NCI-H345 treated with DMSO at 0.1 percent for 48 hours (cell line): ENCODE data around the gene MAP2K4.
A peak's percentile ranks its signal among the peaks of the same experiment; 100 is the strongest.
"Not testable (repeated sequence)": the region's sequence is repeated elsewhere in the genome, so short reads cannot be mapped to it uniquely, and the experiment has no call there.

ENCODE experiments used
- DNase-seq: peaks from one replicate; lab custom pipeline; 2025; ENCODE audit not compliant: unreplicated experiment; lab: John Stamatoyannopoulos, UW

Gene MAP2K4

DNA sequence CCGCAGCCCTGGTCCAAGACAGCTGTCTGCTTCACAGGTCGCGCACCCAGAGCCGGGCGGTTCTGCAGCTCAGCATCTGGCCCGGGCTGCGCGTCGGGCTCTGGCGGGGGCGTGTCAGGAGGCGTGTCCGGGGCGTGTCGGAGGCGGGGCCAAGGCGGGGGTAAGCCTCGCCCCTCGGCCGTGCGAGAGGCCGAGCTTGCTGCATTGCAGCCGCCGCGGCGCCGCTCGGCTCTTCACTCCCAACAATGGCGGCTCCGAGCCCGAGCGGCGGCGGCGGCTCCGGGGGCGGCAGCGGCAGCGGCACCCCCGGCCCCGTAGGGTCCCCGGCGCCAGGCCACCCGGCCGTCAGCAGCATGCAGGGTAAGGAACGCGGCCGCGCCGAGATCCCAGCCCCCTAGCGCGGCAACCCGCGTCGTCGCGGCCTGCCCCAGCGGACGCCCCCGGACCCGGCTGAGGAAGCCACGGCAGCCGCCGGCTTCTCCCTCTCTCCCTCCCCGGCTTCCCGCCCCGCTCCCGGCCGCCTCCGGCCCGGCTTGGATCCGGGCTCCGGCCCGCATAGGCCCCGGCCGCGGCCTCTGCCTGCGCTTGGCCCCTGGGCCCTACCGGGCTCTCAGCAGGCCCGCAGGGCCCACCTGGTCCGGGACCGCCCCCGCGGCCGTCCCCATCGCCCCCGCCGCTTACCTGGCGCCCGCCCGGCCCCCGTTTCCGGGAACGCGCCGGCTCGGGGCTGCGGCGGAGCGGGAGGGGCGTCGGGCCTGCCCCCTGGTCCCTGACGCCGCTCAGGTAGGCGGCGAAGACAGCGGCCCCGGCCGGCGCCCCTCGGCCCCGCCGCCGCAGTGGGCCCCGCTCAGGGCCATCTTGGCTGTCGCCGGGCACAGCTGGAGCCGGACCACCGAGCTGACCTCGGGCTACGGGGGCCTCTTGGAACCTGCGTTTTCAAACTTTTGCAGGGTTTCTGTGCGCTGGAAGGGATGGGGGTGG is at the start of gene MAP2K4:
Gene MAP2K4, plus strand, starts transcription at position 236 of the 981 bp plus-strand sequence. Its CDS starts 10 bp downstream, at position 246.
- peak; percentile 48 for DNase-seq

DNA sequence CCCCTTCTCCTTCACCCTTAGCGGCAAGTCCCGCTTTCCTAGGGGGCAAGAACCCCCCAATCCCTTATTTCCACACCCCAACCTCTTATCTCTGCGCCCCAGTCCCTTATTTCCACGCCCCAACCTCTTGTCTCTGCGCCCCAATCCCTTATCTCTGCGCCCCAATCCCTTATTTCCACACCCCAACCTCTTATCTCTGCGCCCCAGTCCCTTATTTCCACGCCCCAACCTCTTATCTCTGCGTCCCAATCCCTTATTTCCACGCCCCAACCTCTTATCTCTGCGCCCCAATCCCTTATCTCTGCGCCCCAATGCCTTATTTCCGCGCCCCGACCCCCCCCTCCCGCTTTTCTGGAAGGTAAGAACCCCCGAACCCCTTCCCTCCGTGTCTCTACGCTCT is 47.9 kb upstream of the MAP2K4 start:
- DNase-seq = not testable (repeated sequence)

DNA sequence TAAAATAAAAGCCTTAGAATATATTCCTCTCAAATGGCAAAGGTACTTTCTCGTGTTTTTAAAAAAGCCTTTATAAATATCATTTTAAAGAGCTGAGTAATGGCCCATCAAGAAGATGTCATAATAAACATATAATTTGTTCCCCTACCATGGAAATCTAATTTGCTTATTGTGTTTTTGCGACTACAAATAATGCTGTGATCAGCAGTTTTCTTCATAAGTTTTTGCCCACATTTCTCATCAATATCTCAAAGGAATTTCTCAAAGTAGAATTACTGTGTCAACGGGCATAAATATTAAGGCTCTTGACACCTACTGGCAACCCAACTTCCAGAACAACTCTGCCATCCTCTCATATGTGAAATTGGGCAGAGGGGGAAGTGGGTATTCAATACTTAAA is 40.9 kb upstream of the MAP2K4 start:
- no peak for DNase-seq

DNA sequence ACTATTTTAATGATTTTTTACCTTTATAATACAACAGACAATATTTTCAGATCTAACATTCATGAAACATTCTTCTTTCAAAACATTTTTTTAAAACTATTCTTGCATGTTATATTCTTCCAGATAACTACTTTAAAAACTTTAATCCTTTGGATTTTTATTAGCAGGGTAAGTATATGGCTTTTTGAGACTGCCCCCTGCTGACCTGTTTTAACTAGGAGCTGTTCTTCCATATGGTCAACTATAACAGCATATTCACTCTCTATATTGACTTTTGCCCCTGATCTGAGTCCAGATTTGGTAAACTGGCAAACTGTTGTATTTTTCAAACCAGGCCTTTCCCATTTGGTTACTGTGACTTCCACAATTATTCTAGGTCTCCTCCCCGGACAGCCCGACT is 39.9 kb upstream of the MAP2K4 start:
- no peak for DNase-seq

DNA sequence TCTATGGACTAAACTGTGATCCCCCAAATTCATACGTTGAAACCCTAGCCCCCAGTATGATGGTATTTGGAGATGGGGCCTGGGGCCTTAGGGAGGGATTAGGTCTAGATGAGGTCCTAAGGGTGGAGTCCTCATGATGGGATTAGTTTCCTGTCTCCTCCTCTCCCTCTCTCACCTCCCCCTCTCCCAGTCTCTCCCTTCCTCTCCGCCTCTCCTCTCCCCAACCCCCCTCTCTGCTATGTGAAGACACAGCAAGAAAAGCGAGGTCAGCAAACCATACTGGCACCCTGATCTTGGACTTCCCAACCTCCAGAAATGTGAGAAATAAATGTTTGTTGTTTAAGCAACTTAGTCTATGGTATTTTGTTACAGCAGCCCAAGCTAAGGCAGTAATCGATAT is 38.8 kb upstream of the MAP2K4 start:
- no peak for DNase-seq

DNA sequence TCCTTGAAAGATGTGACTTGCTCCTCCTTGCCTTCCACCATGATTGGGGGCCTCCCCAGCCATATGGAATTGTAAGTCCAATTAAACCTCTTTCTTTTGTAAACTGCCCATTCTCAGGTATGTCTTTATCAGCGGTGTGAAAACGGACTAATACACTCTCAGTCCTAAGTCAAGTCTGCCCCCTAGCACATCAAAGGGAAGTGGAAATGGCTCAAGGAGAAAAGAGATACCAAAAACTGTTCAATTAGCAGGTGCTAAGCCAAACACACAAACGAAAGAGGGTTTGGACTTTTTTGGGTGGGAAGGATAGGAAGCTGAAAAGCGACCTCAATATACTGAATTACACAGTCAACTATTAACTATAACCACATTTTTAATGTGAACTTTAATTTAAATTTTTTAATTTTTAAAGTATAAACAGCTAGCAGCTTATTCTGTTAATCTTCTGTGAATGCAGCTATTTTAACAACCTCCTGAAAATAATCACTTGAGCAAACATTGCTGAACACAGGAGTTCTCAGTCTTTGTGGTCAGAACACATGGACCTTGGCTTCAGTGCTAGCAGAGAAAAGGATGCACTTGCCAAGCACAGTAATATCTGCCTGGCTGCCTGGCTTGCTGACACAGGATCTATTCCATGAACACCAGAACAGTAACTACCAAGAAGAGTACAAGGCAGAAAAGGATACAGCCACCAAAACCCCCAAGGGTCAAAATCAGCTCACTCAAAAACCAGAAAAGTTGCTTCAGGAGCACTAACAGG is 34.3 kb upstream of the MAP2K4 start:
- DNase-seq = no peak

DNA sequence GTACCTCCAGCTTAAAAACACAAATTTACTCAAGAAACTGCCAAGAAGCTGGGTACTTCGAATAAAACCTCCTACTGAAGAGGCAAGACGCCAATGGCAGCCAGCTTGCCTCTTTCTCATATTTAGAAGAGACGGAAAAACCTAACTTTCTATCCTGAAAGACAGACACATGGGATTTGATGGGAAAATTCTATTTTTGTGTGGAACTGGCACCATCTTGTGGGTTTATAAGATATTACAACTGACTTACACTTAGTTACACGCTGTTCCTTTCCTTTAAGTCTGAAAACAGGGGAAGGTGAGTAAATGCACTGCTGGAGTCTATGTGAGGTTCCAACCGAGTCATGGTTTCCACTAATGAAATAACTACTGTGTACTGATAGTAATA is 33.7 kb upstream of the MAP2K4 start:
- DNase-seq = no peak

DNA sequence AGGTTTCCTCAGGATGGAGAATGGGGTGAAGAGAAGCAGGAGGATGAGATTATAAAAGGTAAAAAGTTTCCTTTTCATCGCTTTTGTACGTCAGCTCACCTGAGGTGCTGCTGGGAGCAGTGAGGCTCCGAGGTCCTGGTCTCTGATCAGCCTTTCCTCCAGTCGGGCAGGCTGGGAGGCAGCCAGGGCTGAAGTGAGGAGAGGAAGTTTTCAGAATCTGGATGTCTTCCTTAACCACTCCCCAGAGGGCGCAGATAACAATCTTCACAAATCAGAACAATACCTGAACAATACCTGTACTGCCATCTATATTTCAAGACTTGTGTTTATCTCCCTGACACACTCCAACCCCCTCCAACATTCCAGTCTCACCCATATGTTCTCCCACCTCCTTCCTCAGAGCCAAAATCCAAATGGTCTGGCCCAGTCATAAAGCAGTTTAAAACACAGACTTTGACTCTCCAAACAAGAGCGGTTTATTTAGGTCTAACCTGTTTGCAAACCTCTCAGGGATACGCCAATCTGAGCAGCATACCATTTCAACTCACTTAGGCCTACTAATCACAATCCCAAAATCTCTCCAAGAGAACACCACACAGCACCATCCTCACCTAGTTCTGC is 30.2 kb upstream of the MAP2K4 start:
- no peak for DNase-seq

DNA sequence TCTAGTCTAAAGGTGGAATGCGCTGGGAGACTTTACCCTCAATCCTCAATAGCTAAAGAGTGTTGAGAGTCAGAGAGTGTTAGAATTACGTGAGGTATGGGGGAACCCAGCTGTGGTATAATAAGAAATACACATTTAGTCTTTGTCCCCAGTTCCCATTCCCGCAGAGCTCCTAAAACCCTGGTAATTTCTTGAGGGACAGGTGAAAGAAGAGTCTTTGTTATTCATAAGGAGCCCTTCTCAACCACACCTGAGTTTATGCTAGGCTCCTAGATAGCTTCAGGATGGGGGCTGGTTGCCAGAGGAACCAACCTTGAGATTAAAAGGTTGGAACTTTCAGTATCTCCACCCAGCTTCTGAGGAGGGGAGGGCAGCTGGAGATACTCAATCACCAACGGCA is 29.2 kb upstream of the MAP2K4 start:
- DNase-seq = no peak

DNA sequence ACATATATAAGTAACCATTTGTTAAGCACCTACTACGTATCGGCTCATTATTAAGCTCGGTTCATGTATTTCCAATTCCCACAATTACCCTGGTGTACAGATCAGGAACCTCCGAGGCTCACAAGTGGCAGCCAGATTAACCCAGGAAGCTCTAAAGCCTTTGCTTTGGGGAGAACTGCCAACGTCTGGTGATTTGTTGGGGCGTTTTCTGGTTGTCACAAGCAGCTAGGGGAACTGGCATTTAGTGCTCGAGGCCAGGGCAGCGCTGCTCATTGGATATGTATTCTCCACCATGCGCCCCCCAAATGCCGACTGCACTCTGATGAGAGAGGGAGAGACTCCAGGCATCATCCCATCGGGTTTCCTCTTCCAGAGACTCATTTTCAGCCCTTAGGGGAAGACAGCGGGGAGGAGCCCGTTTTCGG is 23.9 kb upstream of the MAP2K4 start:
- DNase-seq = no peak

DNA sequence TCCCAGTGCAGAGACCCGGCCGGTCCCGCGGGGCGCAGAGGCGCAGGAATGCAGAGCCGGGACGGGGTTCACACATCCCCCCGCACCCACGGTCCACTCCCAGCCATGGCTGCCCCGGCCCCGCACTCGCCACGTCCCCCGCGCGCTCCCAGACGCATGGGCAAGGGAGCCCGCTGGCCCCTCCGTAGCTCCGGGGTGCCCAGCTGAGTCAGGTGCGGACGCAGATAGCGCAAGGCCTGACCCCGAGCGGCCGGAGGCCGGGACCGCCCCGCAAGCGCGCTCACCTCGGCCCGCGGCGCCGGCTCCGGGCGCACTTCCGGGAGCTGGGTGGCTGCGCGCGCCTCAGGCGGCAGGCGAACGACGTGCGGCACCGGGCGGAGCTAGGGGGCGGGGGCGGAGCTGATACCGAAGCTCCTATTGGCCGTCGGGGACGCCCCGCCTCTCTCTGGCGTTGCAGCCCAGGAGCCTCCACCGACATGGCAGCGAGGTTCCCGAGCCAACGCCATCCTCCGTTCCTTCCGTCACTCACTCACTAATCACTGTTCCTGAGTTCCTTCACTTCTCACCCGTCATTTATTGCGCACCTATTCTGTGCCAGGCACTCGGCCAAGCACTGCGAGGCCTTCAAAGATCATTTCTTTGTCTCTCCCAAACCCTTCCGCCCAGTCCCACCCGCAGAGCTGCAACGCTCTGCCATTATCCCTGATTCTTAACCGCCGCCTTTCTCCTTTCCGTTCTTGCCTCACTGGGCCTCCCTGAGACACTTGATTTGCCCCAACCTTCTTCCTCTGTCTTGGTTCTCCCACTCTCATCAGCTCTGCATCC is 23.3 kb upstream of the MAP2K4 start, which contains the start of gene ZNF18:
Gene ZNF18, minus strand, starts transcription at position 329 of the 825 bp plus-strand sequence. CDS start 4,646 bp downstream, outside the sequence.
- DNase-seq = peak; percentile 84

DNA sequence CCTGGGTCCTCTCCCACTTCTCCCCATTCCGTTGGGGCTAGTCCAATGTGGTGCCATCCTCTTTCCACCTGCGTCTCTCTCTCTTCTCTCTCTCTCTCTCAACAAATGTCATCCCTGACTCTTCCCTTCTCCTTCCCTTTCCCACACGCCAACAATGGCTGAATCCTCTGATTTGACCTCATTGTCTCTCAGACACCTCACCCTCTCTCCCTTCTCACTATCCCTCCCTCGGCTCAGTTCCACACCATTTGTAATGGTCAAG is 22.8 kb upstream of the MAP2K4 start:
- DNase-seq = no peak

DNA sequence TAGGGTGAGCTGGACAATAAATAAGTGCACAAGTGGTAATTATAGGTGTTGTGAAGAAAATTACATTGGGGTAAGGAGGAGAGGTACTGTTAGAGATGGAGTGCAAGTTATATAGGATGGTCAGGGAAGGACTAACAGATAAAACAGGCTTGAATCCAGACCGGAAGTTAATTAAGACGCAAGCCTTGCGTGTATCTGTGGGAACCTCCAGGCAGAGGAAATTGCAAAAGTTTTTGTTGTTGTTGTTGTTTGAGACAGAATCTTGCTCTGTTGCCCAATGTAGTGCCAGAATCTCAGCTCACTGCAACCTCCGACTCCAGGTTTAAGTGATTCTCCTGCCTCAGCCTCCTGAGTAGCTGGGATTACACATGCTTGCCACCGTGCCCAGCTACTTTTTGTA is 21.0 kb upstream of the MAP2K4 start:
- no peak for DNase-seq

DNA sequence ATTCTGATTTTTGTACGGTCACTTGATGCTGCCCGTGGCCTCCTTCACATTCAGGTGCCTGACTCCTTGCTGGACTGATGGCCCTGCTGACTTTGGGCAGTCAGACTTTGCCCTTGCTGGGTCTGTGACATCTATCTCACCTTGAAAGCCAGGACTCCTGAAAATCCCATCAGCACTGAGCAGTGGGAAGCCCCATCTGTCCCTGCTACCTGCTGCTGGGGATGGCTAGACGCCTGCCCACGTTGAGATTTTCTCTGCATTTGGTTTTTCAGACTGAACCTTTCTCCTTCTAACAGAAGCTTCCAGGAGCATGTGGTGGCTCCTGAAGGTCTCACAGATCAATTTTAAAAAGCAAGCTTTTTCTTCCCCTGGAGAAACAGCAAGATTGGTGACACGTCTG is 13.2 kb upstream of the MAP2K4 start:
- DNase-seq = no peak

DNA sequence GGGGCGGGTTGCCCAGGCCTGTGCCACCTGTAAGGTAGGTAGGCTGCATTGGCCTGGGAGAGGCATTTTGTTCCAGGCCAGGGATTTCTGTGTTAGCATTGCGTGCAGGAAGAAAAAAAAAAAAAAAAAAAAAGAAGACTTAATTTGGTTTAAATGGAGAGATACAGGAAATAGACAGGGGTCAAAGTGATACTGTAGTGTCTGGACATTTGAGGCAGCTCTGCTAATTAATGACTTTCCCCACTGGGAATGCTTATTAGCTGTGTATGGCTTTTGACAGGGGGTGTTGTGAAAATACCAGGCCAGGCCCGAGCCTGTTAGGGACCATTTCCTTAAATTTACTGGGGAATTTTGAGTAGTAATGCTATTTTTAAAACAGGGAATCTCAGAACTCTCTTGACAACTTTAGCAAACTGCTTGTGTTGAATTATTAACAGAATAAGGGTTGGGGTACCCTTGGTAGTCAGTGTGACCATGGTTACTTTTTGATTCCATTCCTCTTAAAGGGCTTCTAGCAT is 1.0 kb downstream of the MAP2K4 start:
- no peak for DNase-seq

DNA sequence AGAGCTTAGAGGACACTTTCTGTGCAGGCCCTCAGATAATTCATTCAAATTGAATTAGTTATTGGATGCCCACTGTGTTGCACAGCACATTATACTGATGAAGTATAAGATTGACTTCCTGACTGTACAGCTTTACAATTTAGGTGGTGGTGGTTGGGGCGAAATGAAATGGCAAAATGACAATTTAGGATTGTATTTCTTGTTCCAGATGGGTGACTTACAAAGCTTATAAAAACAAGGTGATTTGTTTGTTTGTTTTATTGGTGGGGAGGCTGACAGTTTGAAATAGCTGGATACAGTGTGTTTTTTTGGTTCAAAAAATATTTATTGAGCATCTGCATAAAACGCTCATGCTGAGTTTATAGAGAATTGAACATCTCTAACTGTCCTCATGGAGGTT is 1.6 kb downstream of the MAP2K4 start:
- no peak for DNase-seq

DNA sequence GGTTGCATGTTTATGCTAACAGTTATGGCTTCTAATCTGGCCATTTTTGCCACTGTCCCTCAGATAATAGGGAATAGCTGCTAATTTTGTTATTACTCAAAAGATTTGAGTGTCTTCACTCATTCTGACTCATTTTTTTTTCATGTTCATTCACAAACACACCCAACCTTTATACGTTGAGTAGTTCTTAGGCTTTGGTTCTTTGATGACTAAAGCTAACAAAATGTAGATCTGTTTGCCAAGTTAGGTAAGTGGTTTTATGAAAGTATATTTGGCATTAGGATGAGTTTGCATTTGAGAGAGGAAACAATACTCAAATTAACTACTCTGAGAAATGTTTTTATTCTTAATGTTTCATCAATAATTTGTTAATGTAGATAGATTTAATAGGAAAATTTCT is 3.6 kb downstream of the MAP2K4 start:
- no peak for DNase-seq

DNA sequence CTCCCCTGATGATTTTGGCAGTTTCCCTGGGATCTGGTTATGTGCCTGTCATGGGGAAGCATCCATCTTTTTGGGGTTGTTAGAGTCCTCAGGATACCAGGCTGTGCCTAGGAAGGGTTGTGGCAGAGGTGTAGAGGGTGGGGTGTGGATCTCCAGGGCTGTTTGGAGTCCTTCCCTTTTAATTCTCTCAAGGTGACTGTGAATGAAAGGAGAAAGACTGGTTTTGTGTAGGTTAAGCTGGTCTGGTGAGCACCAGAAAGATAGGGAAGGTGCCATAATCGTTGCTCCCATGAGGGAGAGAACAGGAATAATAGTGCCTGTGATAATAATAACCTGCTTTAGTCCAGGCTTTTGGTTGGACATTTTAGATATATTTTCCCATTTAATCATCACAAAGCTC is 7.0 kb downstream of the MAP2K4 start:
- no peak for DNase-seq

DNA sequence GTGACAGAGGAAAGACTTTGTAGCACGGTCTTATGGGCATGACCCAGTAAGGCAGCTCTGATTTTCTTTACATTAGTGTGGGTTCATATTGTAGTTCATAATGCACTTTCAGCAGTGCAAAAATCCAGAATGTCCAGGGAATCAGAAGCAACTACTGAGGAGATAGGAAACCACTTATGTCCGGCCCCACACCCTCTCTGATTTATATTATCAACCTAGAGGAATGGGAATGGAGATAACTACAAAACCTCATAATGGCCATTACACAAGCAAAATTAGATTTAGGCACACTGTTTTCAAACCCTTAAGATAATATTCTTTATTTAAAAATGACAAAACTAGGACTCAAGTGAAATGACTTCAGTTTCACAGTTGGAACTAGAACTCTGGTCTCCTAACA is 7.9 kb downstream of the MAP2K4 start:
- no peak for DNase-seq

DNA sequence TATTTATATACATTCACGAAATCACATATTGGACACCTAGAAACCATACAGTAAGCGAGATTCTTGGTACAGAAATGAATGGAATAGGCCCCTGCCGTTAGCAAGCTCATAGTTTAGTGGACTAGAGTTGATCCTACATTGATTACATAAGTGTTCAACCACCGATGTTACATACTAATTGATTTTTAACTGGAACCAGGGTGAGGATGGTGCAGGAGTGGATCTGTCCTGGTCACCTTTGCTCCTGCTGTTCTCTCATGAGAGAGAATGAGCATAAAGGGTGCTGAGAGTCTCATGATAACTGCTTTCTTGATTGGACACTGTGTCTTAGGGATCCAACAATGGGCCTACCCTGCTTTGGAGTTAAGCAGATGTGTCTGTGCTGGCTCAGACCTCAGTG is 13.9 kb downstream of the MAP2K4 start:
- DNase-seq = no peak

DNA sequence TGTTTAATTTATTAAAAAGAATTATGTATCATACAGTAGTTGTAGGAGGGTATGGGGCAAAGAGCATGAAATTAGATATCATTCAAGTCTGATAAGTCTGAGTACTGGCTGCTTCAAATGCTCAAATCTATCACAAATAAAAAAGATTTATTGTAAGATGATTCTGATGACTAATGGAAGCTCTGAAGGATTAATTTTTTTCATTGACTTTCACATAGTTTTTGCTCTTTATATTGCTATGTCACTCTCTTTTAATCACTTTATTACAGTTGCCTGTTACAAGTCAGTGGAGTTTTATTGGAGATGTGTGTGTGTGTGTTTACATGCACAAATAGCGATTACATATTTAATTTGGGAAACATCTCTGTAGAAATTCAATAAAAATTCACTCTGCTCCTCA is 15.0 kb downstream of the MAP2K4 start:
- DNase-seq = no peak
